Measurements from ENCODE around the gene PRKAG2. TPM values are rescaled to one million over a fixed set of nuclear protein-coding genes. Genes with fewer than 3 reads are reported as not detected.
"Not testable (repeated sequence)": the region's sequence is repeated elsewhere in the genome, so short reads cannot be mapped to it uniquely, and the experiment has no call there.

Gene PRKAG2
- total and polyA plus RNA-seq, 2 experiments from 2014 or later = 9.1 to 14.9 TPM

DNA sequence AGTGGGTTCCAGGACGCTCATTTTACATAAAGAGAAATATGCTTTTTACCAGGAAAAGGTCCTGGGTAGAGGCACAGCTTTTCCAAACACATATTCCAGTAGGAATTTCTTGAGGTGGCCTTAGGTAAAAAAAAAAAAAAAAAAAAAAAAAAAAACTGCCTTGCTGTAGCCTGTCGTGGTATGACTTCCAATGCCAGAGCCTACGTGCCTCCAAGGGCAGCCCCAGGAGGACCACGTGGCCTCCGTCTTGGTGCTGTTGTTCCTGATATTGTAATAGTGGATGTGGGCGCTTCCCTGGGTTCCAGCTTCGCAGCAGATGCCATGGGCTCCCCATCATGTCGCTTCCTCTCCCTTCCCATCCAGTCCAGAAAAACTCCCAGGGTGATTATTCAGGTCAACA is 49.3 kb downstream of the PRKAG2 start (continued):
- TF ChIP-seq, protein P1, sequence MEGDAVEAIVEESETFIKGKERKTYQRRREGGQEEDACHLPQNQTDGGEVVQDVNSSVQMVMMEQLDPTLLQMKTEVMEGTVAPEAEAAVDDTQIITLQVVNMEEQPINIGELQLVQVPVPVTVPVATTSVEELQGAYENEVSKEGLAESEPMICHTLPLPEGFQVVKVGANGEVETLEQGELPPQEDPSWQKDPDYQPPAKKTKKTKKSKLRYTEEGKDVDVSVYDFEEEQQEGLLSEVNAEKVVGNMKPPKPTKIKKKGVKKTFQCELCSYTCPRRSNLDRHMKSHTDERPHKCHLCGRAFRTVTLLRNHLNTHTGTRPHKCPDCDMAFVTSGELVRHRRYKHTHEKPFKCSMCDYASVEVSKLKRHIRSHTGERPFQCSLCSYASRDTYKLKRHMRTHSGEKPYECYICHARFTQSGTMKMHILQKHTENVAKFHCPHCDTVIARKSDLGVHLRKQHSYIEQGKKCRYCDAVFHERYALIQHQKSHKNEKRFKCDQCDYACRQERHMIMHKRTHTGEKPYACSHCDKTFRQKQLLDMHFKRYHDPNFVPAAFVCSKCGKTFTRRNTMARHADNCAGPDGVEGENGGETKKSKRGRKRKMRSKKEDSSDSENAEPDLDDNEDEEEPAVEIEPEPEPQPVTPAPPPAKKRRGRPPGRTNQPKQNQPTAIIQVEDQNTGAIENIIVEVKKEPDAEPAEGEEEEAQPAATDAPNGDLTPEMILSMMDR (conservative IDR thresholded peaks at IDR 0.05; ENCODE audit: low read depth in 2 of 2) = no peak
- TF ChIP-seq, protein P2, sequence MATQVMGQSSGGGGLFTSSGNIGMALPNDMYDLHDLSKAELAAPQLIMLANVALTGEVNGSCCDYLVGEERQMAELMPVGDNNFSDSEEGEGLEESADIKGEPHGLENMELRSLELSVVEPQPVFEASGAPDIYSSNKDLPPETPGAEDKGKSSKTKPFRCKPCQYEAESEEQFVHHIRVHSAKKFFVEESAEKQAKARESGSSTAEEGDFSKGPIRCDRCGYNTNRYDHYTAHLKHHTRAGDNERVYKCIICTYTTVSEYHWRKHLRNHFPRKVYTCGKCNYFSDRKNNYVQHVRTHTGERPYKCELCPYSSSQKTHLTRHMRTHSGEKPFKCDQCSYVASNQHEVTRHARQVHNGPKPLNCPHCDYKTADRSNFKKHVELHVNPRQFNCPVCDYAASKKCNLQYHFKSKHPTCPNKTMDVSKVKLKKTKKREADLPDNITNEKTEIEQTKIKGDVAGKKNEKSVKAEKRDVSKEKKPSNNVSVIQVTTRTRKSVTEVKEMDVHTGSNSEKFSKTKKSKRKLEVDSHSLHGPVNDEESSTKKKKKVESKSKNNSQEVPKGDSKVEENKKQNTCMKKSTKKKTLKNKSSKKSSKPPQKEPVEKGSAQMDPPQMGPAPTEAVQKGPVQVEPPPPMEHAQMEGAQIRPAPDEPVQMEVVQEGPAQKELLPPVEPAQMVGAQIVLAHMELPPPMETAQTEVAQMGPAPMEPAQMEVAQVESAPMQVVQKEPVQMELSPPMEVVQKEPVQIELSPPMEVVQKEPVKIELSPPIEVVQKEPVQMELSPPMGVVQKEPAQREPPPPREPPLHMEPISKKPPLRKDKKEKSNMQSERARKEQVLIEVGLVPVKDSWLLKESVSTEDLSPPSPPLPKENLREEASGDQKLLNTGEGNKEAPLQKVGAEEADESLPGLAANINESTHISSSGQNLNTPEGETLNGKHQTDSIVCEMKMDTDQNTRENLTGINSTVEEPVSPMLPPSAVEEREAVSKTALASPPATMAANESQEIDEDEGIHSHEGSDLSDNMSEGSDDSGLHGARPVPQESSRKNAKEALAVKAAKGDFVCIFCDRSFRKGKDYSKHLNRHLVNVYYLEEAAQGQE (IDR thresholded peaks at IDR 0.05; ENCODE audit: unreplicated experiment) = no peak

DNA sequence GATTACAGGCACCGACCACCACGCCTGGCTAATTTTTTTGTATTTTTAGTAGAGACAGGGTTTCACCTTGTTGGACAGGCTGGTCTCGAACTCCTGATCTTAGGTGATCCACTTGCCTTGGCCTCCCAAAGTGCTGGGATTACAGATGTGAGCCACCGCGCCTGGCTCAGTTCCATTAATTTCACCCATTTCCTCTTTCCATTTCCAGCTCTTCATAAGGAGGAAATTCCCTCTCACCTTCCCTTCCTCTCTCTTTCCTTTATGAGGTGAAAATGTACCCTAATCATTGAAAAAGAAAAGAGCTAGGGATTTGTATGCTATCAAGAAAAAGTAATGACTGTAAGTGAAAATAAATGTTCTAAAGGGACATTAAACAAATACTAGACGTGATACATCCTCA is 50.6 kb downstream of the PRKAG2 start:
- H3F3A ChIP-seq (replicated peaks; ENCODE audit: low read depth); DNase-seq (ENCODE audit: low spot score); H3K27ac Mint-ChIP-seq; H3K79me2 ChIP-seq (replicated peaks; ENCODE audit: insufficient read depth); H2AFZ ChIP-seq; H3K36me3 ChIP-seq (ENCODE audit: insufficient read depth); H4K20me1 ChIP-seq (replicated peaks; ENCODE audit: insufficient read depth); H3K4me2 ChIP-seq; H3K9me2 ChIP-seq (ENCODE audit: insufficient read depth); H3K4me3 Mint-ChIP-seq; H3K4me1 ChIP-seq (ENCODE audit: insufficient read depth); H3K36me3 Mint-ChIP-seq (ENCODE audit: low read depth); ATAC-seq; H3K27ac ChIP-seq (ENCODE audit: low read depth); H3K27me3 ChIP-seq (ENCODE audit: insufficient read depth); H3K9me3 Mint-ChIP-seq; H3K4me3 ChIP-seq: not testable (repeated sequence)
- peaks cover 12% of the 10 kb centered on the region for H3K27me3 Mint-ChIP-seq (ENCODE audit: insufficient read depth, low read depth, poor library complexity)
- H3K4me1 Mint-ChIP-seq = peaks cover 12% of the 10 kb centered on the region

DNA sequence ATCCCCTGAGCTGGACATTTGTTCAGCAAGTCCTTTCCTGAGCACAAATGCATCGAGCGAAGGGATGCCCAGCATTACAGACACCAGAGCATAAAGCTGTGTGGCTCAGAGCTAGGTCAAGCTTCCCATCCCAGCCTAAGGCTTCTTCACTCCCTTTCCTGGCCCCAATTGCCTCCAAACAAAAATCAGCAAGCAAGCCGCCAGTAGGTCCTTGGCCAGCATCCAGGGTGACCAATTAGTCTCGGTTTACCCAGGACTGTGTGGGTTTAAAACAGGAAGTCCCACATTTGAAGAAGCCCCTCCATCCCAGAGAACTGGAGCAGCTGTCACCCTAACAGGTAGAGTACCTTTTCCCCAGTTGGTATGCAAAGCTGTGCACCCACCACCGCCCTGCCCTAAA is 51.2 kb downstream of the PRKAG2 start:
- TF ChIP-seq JUNB (IDR thresholded peaks at IDR 0.05; ENCODE audit: unreplicated experiment) = no peak
- TF ChIP-seq, protein P2 (IDR thresholded peaks at IDR 0.05; ENCODE audit: unreplicated experiment) = no peak
- Mint-ChIP-seq H3K4me1 (peaks cover 12% of the 10 kb centered on the region), H3K36me3 (ENCODE audit: low read depth) (no peaks in the 10 kb centered on the region), H3K9me3 (no peaks in the 10 kb centered on the region), H3K4me3 (no peak overlapping the region), H3K27ac (no peak overlapping the region), H3K27me3 (ENCODE audit: insufficient read depth, low read depth, poor library complexity) (peaks cover 12% of the 10 kb centered on the region)
- Histone ChIP-seq H3K79me2 (replicated peaks; ENCODE audit: insufficient read depth) (no peaks in the 10 kb centered on the region), H3K9me2 (ENCODE audit: insufficient read depth) (no peaks in the 10 kb centered on the region), H3K27me3 (ENCODE audit: insufficient read depth) (no peaks in the 10 kb centered on the region), H3K4me1 (ENCODE audit: insufficient read depth) (no peaks in the 10 kb centered on the region), H3K4me3 (no peak overlapping the region), H3K36me3 (ENCODE audit: insufficient read depth) (no peaks in the 10 kb centered on the region), H3F3A (replicated peaks; ENCODE audit: low read depth) (no peaks in the 10 kb centered on the region), H2AFZ (no peak overlapping the region), H3K27ac (ENCODE audit: low read depth) (no peak overlapping the region), H4K20me1 (replicated peaks; ENCODE audit: insufficient read depth) (no peaks in the 10 kb centered on the region), H3K4me2 (no peak overlapping the region)
- ATAC-seq (no peak), DNase-seq (ENCODE audit: low spot score) (no peak)
